ENCODE results near the gene COP1.
"Not testable (repeated sequence)": the region's sequence is repeated elsewhere in the genome, so short reads cannot be mapped to it uniquely, and the experiment has no call there.

COP1 gene

GRCh38 chr1:176096015-176096414 lies 111.1 kb downstream of the COP1 start:
- Histone ChIP-seq H3K4me3 (ENCODE audit: low read depth in 1 of 2, low read length in 2 of 2) (no peak overlapping the region), H3K27ac (ENCODE audit: low read length) (no peak overlapping the region), H3K9me3 (ENCODE audit: insufficient read depth, low read length, severe bottlenecking) (no peaks in the 10 kb centered on the region), H3K4me2 (ENCODE audit: insufficient read depth, low read length) (no peak overlapping the region), H3K36me3 (ENCODE audit: insufficient read depth, low read length) (peaks cover 15% of the 10 kb centered on the region), H2AFZ (ENCODE audit: low read depth, low read length) (no peak overlapping the region), H3K4me1 (ENCODE audit: insufficient read depth, low read length) (no peaks in the 10 kb centered on the region), H4K20me1 (ENCODE audit: insufficient read depth, low read length) (0 out of 2 replicates have a peak, but pooled peaks cover 4% of the 10 kb centered on the region), H3K27me3 (ENCODE audit: insufficient read depth, low read length, poor library complexity) (no peaks in the 10 kb centered on the region), H3K9ac (ENCODE audit: low read depth, low read length) (no peak overlapping the region), H3K79me2 (ENCODE audit: insufficient read depth, low read length) (no peaks in the 10 kb centered on the region)
- no peak for ATAC-seq (ENCODE audit: insufficient read depth, low read depth)
- TF ChIP-seq CTCF (IDR thresholded peaks at IDR 0.05; ENCODE audit: borderline replicate concordance, extremely low read depth, low read length, poor library complexity, severe bottlenecking), result no peak
- no peak for TF ChIP-seq EZH2 (IDR thresholded peaks at IDR 0.05; ENCODE audit: borderline replicate concordance, low read depth, low read length, severe bottlenecking)
- no peak for DNase-seq

GRCh38 chr1:176090766-176091165 lies 116.3 kb downstream of the COP1 start:
- H3K79me2 ChIP-seq (ENCODE audit: insufficient read depth, low read length), result 0 out of 2 replicates have a peak, but pooled peaks cover 3% of the 10 kb centered on the region
- H4K20me1 ChIP-seq (ENCODE audit: insufficient read depth, low read length), result no peaks in the 10 kb centered on the region
- H3K9me3 ChIP-seq (ENCODE audit: insufficient read depth, low read length, severe bottlenecking), result no peaks in the 10 kb centered on the region
- no peak overlapping the region for H3K4me3 ChIP-seq (ENCODE audit: low read depth in 1 of 2, low read length in 2 of 2)
- DNase-seq (no peak), ATAC-seq (ENCODE audit: insufficient read depth, low read depth) (no peak)
- no peaks in the 10 kb centered on the region for H3K4me1 ChIP-seq (ENCODE audit: insufficient read depth, low read length)
- peaks cover 5% of the 10 kb centered on the region for H3K36me3 ChIP-seq (ENCODE audit: insufficient read depth, low read length)
- TF ChIP-seq EZH2 (IDR thresholded peaks at IDR 0.05; ENCODE audit: borderline replicate concordance, low read depth, low read length, severe bottlenecking) (no peak), CTCF (IDR thresholded peaks at IDR 0.05; ENCODE audit: borderline replicate concordance, extremely low read depth, low read length, poor library complexity, severe bottlenecking) (no peak)
- H3K4me2 ChIP-seq (ENCODE audit: insufficient read depth, low read length), result no peak overlapping the region
- H3K27me3 ChIP-seq (ENCODE audit: insufficient read depth, low read length, poor library complexity), result no peaks in the 10 kb centered on the region
- no peak overlapping the region for H2AFZ ChIP-seq (ENCODE audit: low read depth, low read length)
- no peak overlapping the region for H3K27ac ChIP-seq (ENCODE audit: low read length)
- no peak overlapping the region for H3K9ac ChIP-seq (ENCODE audit: low read depth, low read length)

GRCh38 chr1:176087746-176088145 lies 119.3 kb downstream of the COP1 start:
- H4K20me1 ChIP-seq (ENCODE audit: insufficient read depth, low read length); H3K9ac ChIP-seq (ENCODE audit: low read depth, low read length); ATAC-seq (ENCODE audit: insufficient read depth, low read depth); H3K4me2 ChIP-seq (ENCODE audit: insufficient read depth, low read length); H3K27ac ChIP-seq (ENCODE audit: low read length); H3K9me3 ChIP-seq (ENCODE audit: insufficient read depth, low read length, severe bottlenecking); H3K27me3 ChIP-seq (ENCODE audit: insufficient read depth, low read length, poor library complexity); H3K4me3 ChIP-seq (ENCODE audit: low read depth in 1 of 2, low read length in 2 of 2); H2AFZ ChIP-seq (ENCODE audit: low read depth, low read length); H3K4me1 ChIP-seq (ENCODE audit: insufficient read depth, low read length); DNase-seq; H3K79me2 ChIP-seq (ENCODE audit: insufficient read depth, low read length): not testable (repeated sequence)
- peaks cover 14% of the 10 kb centered on the region for H3K36me3 ChIP-seq (ENCODE audit: insufficient read depth, low read length)

GRCh38 chr1:176073524-176074157 lies 133.4 kb downstream of the COP1 start:
- Histone ChIP-seq H3K4me2 (ENCODE audit: insufficient read depth, low read length) (no peak overlapping the region), H3K79me2 (ENCODE audit: insufficient read depth, low read length) (peaks cover 18% of the 10 kb centered on the region), H3K9ac (ENCODE audit: low read depth, low read length) (no peak overlapping the region), H3K27me3 (ENCODE audit: insufficient read depth, low read length, poor library complexity) (no peaks in the 10 kb centered on the region), H3K4me3 (ENCODE audit: low read depth in 1 of 2, low read length in 2 of 2) (no peak overlapping the region), H3K36me3 (ENCODE audit: insufficient read depth, low read length) (peaks cover 36% of the 10 kb centered on the region), H4K20me1 (ENCODE audit: insufficient read depth, low read length) (peaks cover 10% of the 10 kb centered on the region; the same call in 1 of the 2 replicates), H3K9me3 (ENCODE audit: insufficient read depth, low read length, severe bottlenecking) (peaks cover 8% of the 10 kb centered on the region), H2AFZ (ENCODE audit: low read depth, low read length) (no peak overlapping the region), H3K27ac (ENCODE audit: low read length) (no peak overlapping the region), H3K4me1 (ENCODE audit: insufficient read depth, low read length) (no peaks in the 10 kb centered on the region)
- ATAC-seq (ENCODE audit: insufficient read depth, low read depth) (peak; percentile 90), DNase-seq (peak; percentile 35)
- TF ChIP-seq EZH2 (IDR thresholded peaks at IDR 0.05; ENCODE audit: borderline replicate concordance, low read depth, low read length, severe bottlenecking) (no peak), CTCF (IDR thresholded peaks at IDR 0.05; ENCODE audit: borderline replicate concordance, extremely low read depth, low read length, poor library complexity, severe bottlenecking) (peak; percentile 79)
